Measurements from ENCODE around the gene POGLUT3. TPM values are rescaled to one million over a fixed set of nuclear protein-coding genes. Genes with fewer than 3 reads are reported as not detected.

The POGLUT3 gene
- total RNA-seq, 1 experiment from 2014 or later: 15.3 TPM

- CTCF ChIA-PET: no interaction called here
- POLR2A ChIA-PET: interaction anchor here (0.6 to 1.0 kb wide), 2 partner anchors 198 to 349 kb away, joined by 3 read pairs; partner anchors contain the start of gene DDX10
Measured at GRCh38 chr11:108467091-108467823, 30.9 kb downstream of the POGLUT3 start, which contains the start of gene C11orf65. C11orf65 (minus strand) TSS chr11:108467529; CDS start chr11:108461559, 5,970 bp downstream.

More at GRCh38 chr11:108467091-108467823, 30.9 kb downstream of the POGLUT3 start, which contains the start of gene C11orf65:
- Mint-ChIP-seq H3K4me3 (peak within 1 kb of the TSS; percentile 95), H3K4me1 (no peaks in the 10 kb centered on the region), H3K27ac (peak within 1 kb of the TSS; percentile 99), H3K9me3 (no peaks in the 10 kb centered on the region), H3K36me3 (no peaks in the 10 kb centered on the region), H3K27me3 (ENCODE audit: low read depth) (no peaks in the 10 kb centered on the region)
- DNase-seq (ENCODE audit: low spot score) (peak; percentile 96), ATAC-seq (peak; percentile 98)
- 0 out of 2 replicates have a peak, but pooled peaks have one; percentile 30 for TF ChIP-seq FOXP1 (CRISPR knock-in tag; IDR thresholded peaks at IDR 0.05; ENCODE audit: borderline replicate concordance)
- peak; percentile 96 for TF ChIP-seq CREM (CRISPR knock-in tag; IDR thresholded peaks at IDR 0.05)
- TF ChIP-seq GABPB1 (CRISPR knock-in tag; IDR thresholded peaks at IDR 0.05): peak; percentile 90
- TF ChIP-seq IRF1 (CRISPR knock-in tag; IDR thresholded peaks at IDR 0.05): no peak
- peak; percentile 46 for TF ChIP-seq FOXK1 (CRISPR knock-in tag; IDR thresholded peaks at IDR 0.05)
- no peak for TF ChIP-seq FOXP4 (CRISPR knock-in tag; IDR thresholded peaks at IDR 0.05)
- TF ChIP-seq ZNF232 (CRISPR knock-in tag; IDR thresholded peaks at IDR 0.05): peak; percentile 65; the same call in 1 of the 2 replicates
- TF ChIP-seq ETV6 (CRISPR knock-in tag; IDR thresholded peaks at IDR 0.05): peak; percentile 60; the same call in 1 of the 2 replicates
- TF ChIP-seq MAX (CRISPR knock-in tag; IDR thresholded peaks at IDR 0.05): peak; percentile 43; the same call in 1 of the 2 replicates
- TF ChIP-seq E2F5 (CRISPR knock-in tag; IDR thresholded peaks at IDR 0.05): peak; percentile 27; the same call in 1 of the 2 replicates
- 0 out of 2 replicates have a peak, but pooled peaks have one; percentile 35 for TF ChIP-seq HMGXB4 (CRISPR knock-in tag; IDR thresholded peaks at IDR 0.05)
- no peak for TF ChIP-seq ZNF532 (CRISPR knock-in tag; IDR thresholded peaks at IDR 0.05; ENCODE audit: borderline replicate concordance)
- no peak for TF ChIP-seq HMGA2 (CRISPR knock-in tag; IDR thresholded peaks at IDR 0.05)
- no peak for TF ChIP-seq GTF2I (CRISPR knock-in tag; conservative IDR thresholded peaks at IDR 0.05)
- no peak for TF ChIP-seq STAT6 (CRISPR knock-in tag; conservative IDR thresholded peaks at IDR 0.05; ENCODE audit: low read depth)
- 0 out of 2 replicates have a peak, but pooled peaks have one; percentile 49 for TF ChIP-seq CREB1 (CRISPR knock-in tag; IDR thresholded peaks at IDR 0.05)
- peak; percentile 91 for TF ChIP-seq SP1 (CRISPR knock-in tag; conservative IDR thresholded peaks at IDR 0.05)
- no peak for TF ChIP-seq ATF1 (CRISPR knock-in tag; IDR thresholded peaks at IDR 0.05)
- TF ChIP-seq RORB (CRISPR knock-in tag; IDR thresholded peaks at IDR 0.05): no peak
